Left kidney (tissue), 2 donors: ENCODE measurements around the gene ERFL. TPM values are rescaled to one million over a fixed set of nuclear protein-coding genes. Genes with fewer than 3 reads are reported as not detected.
A peak's percentile ranks its signal among the peaks of the same experiment; 100 is the strongest.

Experiments
- DNase-seq: peaks from one replicate; pipeline ENCODE4 v3.0.0-alpha.2; 2013
- polyA plus RNA-seq: library from polyadenylated mRNA; unstranded; fragments of 120-200 nt; gene quantifications from one replicate; pipeline ENCODE4 v1.2.1, GENCODE V29; 2013; ENCODE audit not compliant: insufficient read length

The ERFL gene
- polyA plus RNA-seq, 1 donor = 0.15 TPM

DNA sequence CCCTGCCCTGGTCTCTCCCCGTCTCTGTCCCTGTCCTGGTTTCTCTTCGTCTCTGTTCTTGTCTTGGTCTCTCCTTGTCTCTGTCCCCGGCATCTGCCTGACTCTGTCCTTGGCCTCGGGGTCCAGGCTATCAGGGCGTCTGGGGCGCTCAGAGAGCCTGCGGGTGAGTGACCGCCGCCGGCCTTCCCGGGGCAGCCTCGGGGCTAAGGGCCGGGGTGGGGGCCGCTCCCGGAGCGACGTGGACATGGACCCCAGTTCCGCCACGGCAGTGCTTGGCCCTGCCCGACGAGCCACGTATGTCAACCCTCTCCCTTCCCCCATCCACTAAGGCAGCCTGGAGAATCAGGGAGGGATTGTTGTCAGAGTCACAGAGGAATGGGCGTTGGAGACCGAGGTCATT is 30.4 kb downstream of the ERFL start:
- no peak for DNase-seq

GRCh38 chr19:41897181-41897580 is 31.1 kb downstream of the ERFL start:
- DNase-seq = no peak

DNA sequence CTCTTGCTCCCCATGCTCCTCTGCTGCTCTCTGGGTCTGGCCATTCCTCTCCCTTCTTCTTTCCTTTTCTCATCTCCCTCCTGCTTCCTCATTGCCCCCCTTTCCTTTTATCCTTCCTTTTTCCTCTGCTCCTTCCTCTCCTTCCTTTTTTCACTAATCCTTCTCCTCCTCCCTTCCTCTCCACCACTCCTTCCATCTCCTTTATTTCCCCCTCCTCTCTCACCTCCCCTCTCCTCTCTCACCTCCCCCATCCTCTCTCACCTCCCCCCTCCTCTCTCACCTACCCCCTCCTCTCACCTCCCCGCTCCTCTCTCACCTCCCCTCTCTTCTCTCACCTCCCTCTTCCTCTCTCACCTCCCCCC is 31.7 kb downstream of the ERFL start:
- no peak for DNase-seq

GRCh38 chr19:41895745-41896580 is 32.3 kb downstream of the ERFL start:
- no peak for DNase-seq

- no peak for DNase-seq
Observed at GRCh38 chr19:41894350-41894749, 33.9 kb downstream of the ERFL start.

DNA sequence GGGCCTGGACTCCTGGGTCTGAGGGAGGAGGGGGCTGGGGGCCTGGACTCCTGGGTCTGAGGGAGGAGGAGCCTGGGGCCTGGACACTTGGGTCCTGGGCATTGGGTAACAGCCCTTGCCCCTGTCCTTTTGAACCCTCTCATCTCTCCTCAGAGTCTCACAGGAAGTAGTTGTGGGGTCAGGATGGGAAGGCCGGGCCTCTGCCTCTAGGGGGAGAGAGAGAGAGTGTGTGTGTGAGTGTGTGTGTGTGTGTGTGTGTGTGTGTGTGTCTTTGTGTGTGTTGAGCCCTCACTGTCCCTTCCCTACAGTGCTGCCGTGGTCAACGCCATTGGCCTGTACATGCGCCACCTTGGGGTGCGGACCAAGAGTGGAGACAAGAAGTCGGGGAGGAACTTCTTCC is 34.4 kb downstream of the ERFL start:
- no peak for DNase-seq

- no peak for DNase-seq
Observed at GRCh38 chr19:41892173-41892902, 35.9 kb downstream of the ERFL start.

DNA sequence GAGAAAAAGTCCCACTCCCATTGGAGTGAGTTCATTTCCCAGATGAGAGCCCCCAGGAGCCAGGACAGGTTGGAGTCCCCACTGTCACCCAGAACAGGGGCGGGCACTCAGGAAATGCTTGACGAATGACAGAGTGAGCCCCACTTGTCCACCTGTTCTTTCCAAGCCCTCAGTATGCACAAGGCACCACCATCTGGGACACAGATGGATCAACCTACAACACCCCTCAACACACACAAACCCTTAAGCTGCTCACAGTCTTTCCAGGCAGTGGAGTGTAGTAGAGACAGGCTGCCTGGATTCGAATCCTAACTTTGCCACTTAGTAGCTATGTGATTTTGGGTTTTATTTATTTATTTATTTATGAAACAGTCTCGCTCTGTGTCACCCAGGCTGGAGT is 37.3 kb downstream of the ERFL start:
- no peak for DNase-seq

GRCh38 chr19:41889896-41890295 is 38.4 kb downstream of the ERFL start:
- no peak for DNase-seq

- DNase-seq = no peak
Observed at GRCh38 chr19:41888926-41889325, 39.3 kb downstream of the ERFL start.

DNA sequence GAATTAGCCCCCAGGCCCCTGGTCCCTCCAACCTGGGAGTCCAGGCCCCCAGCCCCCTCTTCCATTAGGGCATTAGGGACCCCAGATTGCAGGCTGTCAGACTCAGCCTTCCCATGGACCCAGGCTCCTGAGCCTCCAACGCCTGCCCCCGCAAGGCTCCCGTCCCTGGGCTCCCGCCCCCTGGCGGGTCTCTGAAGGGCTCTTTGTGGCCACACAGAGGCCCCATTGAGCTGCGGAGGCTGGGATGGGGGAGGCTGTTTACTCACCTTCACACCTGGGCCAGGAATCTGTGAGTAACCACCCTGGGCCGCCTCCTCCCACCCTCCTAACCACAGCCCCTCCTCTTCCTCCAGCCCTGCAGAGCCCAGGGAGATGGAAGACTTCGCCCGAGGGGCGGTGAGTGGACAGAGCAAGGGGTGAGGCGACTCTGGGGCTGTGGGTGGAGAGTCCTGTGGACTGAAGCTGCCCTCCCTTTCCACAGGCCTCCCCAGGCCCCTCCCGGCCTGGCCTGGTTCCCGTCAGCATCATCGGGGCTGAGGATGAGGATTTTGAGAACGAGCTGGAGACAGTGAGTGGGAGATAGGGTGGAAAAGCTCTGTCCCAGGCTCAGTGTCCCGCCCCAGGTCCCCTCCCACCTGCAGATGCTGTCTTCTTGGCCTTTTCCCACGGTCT is 40.4 kb downstream of the ERFL start:
- DNase-seq = no peak

DNA sequence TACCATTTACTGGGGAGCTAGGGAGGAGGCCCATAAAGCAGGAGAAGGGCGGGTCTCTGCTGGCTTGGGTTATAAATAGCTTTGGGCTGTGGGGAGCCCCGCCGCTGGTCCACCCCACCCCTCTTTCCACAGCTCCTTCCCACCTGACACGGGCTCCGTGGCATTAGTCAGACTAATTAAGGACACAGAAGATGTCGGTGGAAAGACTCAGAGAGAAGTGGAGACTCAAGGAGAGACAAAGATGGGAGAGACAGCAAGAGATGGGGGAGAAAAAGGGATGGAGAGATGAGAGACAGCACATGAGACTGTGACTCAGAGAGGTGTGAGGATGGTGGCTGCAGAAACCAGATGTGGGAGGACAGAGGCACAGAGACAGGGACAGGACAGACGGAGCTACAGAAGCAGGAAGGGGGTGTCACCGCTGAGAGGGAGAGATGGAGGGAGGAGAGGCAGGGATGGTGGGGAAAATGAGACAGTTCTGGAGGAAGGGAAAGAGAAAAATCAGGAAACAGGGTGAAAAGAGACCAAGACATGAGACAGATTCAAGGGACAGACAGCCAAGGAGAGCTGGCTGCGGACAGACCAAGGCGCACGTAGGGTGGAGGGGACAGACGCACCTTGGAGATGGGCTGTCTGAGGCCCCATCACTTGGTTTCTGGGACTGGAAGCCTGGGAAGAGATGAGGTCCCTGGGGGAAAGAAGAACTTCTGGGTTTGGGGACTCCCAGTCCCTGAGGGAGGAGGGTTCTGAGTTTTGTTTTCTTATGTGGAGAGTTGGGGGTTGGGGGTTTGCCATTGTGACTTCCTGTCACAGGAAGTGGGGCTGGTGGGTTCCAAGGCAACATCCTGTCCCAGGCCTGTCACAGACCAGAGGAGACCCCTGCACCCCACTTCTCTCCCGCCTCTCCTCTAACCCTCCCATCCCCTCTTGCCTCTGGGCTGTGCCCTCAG is 41.2 kb downstream of the ERFL start:
- DNase-seq = no peak

DNA sequence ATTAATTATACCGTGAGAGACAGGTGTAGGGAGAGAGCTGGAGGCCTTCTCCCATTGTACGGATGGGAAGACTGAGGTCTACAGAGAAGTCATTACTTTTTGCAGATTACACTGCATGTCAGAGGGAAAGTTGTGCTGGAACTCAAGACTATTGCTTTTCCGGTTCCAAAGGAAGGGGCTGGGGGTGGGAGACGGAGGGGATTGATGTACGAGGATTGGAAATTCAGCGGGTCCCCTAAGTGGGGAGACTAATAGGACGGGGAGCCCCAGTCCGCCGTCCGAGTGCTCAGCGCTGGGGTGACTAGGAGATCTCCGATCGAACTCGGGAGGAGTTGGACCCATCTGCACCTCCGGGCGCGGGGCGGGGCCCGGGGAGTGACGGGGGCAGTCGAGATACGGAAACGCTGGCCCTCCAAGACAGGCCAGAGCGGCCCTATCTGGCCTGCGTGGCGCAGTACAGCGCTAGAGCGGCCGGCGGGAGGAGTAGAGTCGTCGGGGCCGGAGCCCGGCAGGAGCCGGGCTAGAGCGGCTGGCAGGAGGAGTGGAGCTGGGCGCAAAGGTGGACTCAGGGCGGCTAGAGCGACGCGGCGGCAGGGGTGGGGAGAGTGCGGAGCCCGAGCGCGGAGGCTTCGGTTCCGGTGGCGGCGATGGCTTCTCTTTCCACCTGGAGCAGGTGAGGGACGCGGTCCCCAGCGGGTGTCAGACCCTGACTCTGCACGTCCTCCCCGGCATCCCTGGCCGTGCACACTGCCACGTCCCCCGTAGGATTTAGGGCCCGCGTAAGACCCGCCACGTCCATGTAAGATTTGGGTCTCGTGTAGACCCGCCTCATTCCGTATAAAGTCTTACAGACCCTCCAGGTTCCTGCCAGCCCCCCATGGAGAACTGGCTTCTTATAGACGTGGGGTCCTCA is 44.2 kb downstream of the ERFL start:
- peak; percentile 91 for DNase-seq

DNA sequence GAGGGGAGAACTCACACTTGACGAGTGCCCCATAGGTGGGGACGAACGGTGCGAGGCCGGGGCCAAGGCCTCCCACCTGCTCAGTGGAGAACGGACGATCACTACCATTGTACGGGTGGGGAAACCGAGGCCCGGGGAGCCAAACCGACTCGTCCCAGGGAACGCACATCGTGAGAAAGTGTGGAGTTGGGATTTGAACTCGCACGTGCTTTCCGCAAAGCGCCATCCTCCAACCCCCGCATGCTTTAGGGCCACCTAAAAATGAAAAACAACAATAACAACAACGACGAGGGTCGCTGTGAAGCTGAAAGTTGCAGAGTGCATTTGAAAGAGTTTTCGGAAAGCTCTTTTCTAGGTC is 44.8 kb downstream of the ERFL start:
- DNase-seq = no peak

- DNase-seq = no peak
Observed at GRCh38 chr19:41882568-41883462, 45.4 kb downstream of the ERFL start, which contains the start of gene ARHGEF1. TSS of gene ARHGEF1 (plus strand) at chr19:41883184. CDS start at chr19:41888083, 4,899 bp downstream.

- no peak for DNase-seq
Observed at GRCh38 chr19:41880329-41880708, 47.9 kb downstream of the ERFL start.

- DNase-seq = no peak
Observed at GRCh38 chr19:41879670-41880328, 48.5 kb downstream of the ERFL start.

GRCh38 chr19:41879080-41879479 is 49.2 kb downstream of the ERFL start:
- no peak for DNase-seq
